ENCODE results near the gene TASP1. TPM values are rescaled to one million over a fixed set of nuclear protein-coding genes. Genes with fewer than 3 reads are reported as not detected.

TASP1 gene
- polyA plus RNA-seq, 3 donors, result 2.3 to 3.3 (median 2.6) TPM

DNA sequence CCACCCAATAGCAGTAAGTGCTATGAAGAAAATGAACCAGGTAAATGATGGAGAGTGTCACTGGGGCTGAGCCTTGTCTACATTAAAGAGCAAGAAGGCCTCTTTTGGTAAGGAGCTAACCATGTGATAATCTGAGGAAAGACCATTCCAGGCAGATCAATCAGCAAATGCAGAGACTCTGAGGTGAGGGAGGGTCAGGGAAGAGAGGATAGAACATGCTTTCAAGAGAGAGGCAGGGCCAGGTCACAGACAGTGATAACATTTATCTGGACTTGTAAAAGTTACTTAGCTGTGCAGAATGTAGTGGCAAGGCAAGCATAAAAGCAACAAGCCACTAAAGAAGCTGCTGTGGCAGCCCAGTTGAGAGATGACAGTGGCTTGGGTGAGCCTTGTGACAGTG lies 197.3 kb downstream of the TASP1 start:
- no peak for DNase-seq
- H2AFZ ChIP-seq (ENCODE audit: insufficient read depth, low read depth, low read length, poor library complexity, severe bottlenecking), result no peak overlapping the region
- no peaks in the 10 kb centered on the region for H3K36me3 Mint-ChIP-seq
- no peak overlapping the region for H3K4me3 ChIP-seq (replicated peaks in 1 of 3; ENCODE audit: low read depth in 2 of 3, low read length in 3 of 3)
- no peaks in the 10 kb centered on the region for H3K4me1 ChIP-seq (ENCODE audit: control insufficient read depth in 1 of 2, insufficient read depth in 2 of 2, low read length in 2 of 2)
- no peak overlapping the region for H3K27ac Mint-ChIP-seq
- intact Hi-C loops (cut with micrococcal nuclease), result no loop called here
- no peaks in the 10 kb centered on the region for H3K9me3 ChIP-seq (replicated peaks in 1 of 2; ENCODE audit: control insufficient read depth in 1 of 2, insufficient read depth in 1 of 2, low read length in 2 of 2)
- H3K27me3 ChIP-seq (ENCODE audit: control insufficient read depth in 2 of 2, insufficient read depth in 2 of 2, low read length in 2 of 2), result no peaks in the 10 kb centered on the region
- no peak overlapping the region for H3K4me2 ChIP-seq (replicated peaks; ENCODE audit: extremely low read depth, low read length, poor library complexity, severe bottlenecking)
- H3K4me3 Mint-ChIP-seq, result no peak overlapping the region
- no peaks in the 10 kb centered on the region for H4K20me1 ChIP-seq (ENCODE audit: insufficient read depth, low read length)
- TF ChIP-seq, protein P1, sequence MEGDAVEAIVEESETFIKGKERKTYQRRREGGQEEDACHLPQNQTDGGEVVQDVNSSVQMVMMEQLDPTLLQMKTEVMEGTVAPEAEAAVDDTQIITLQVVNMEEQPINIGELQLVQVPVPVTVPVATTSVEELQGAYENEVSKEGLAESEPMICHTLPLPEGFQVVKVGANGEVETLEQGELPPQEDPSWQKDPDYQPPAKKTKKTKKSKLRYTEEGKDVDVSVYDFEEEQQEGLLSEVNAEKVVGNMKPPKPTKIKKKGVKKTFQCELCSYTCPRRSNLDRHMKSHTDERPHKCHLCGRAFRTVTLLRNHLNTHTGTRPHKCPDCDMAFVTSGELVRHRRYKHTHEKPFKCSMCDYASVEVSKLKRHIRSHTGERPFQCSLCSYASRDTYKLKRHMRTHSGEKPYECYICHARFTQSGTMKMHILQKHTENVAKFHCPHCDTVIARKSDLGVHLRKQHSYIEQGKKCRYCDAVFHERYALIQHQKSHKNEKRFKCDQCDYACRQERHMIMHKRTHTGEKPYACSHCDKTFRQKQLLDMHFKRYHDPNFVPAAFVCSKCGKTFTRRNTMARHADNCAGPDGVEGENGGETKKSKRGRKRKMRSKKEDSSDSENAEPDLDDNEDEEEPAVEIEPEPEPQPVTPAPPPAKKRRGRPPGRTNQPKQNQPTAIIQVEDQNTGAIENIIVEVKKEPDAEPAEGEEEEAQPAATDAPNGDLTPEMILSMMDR (IDR thresholded peaks at IDR 0.05), result no peak
- H3K79me2 ChIP-seq (ENCODE audit: insufficient read depth, low read length), result no peaks in the 10 kb centered on the region
- H3K9me3 Mint-ChIP-seq, result peaks cover 10 to 23% (median 13%) of the 10 kb centered on the region in 7 donors
- no peak overlapping the region for H3K27ac ChIP-seq (ENCODE audit: low read depth in 1 of 2, low read length in 2 of 2)
- H3K36me3 ChIP-seq (replicated peaks in 1 of 2; ENCODE audit: control insufficient read depth in 1 of 2, insufficient read depth in 2 of 2, low read length in 2 of 2), result no peaks in the 10 kb centered on the region
- H3K9ac ChIP-seq (ENCODE audit: insufficient read depth, low read length, poor library complexity, severe bottlenecking), result no peak overlapping the region
- no peaks in the 10 kb centered on the region for H3K4me1 Mint-ChIP-seq
- peaks cover 0 to 1% (median 0%) of the 10 kb centered on the region in 3 donors for H3K27me3 Mint-ChIP-seq (ENCODE audit: low read depth in 3 of 3)

DNA sequence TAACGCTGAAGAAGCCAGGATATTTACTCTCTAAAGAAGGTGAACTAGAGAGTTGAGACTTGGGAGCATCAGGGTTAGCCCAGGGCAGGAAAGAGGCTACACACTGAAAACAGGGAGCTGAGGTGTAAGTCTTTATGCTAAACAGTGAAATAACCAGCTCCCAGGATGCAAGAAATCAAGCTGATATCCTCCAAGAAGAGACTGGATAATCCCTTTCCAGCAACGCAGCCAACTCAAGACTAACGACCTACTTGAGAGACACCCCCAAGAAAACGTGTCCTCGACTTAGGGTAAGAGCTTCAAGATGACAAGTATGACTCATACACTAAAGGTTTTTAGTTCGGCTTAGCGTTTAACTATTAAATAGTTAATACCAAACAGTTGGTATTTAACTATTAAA lies 202.2 kb downstream of the TASP1 start:
- H4K20me1 ChIP-seq (ENCODE audit: insufficient read depth, low read length), result no peaks in the 10 kb centered on the region
- no peak for DNase-seq
- 90% methylated on average over 2 of the region's 7 CpGs for WGBS (ENCODE audit: insufficient coverage)
- peaks cover 8 to 13% of the 10 kb centered on the region in 2 donors for H3K36me3 Mint-ChIP-seq
- no peak overlapping the region for H3K27ac ChIP-seq (ENCODE audit: low read depth in 1 of 2, low read length in 2 of 2)
- no peak overlapping the region for H3K4me3 ChIP-seq (replicated peaks in 1 of 3; ENCODE audit: low read depth in 2 of 3, low read length in 3 of 3)
- no peak overlapping the region for H3K27ac Mint-ChIP-seq
- peaks cover 0 to 1% (median 0%) of the 10 kb centered on the region in 3 donors for H3K27me3 Mint-ChIP-seq (ENCODE audit: low read depth in 3 of 3)
- TF ChIP-seq, protein P1 (IDR thresholded peaks at IDR 0.05), result no peak
- peaks cover 7 to 18% (median 13%) of the 10 kb centered on the region in 7 donors for H3K9me3 Mint-ChIP-seq
- H3K4me1 Mint-ChIP-seq, result no peaks in the 10 kb centered on the region
- intact Hi-C loops (cut with micrococcal nuclease), result no loop called here
- H3K27me3 ChIP-seq (ENCODE audit: control insufficient read depth in 2 of 2, insufficient read depth in 2 of 2, low read length in 2 of 2), result no peaks in the 10 kb centered on the region
- H2AFZ ChIP-seq (ENCODE audit: insufficient read depth, low read depth, low read length, poor library complexity, severe bottlenecking), result no peak overlapping the region
- H3K79me2 ChIP-seq (ENCODE audit: insufficient read depth, low read length), result no peaks in the 10 kb centered on the region
- H3K9me3 ChIP-seq (replicated peaks in 1 of 2; ENCODE audit: control insufficient read depth in 1 of 2, insufficient read depth in 1 of 2, low read length in 2 of 2), result no peaks in the 10 kb centered on the region
- H3K4me2 ChIP-seq (replicated peaks; ENCODE audit: extremely low read depth, low read length, poor library complexity, severe bottlenecking), result no peak overlapping the region
- no peak overlapping the region for H3K9ac ChIP-seq (ENCODE audit: insufficient read depth, low read length, poor library complexity, severe bottlenecking)
- no peak overlapping the region for H3K4me3 Mint-ChIP-seq
- no peaks in the 10 kb centered on the region for H3K4me1 ChIP-seq (ENCODE audit: control insufficient read depth in 1 of 2, insufficient read depth in 2 of 2, low read length in 2 of 2)
- no peaks in the 10 kb centered on the region for H3K36me3 ChIP-seq (replicated peaks in 1 of 2; ENCODE audit: control insufficient read depth in 1 of 2, insufficient read depth in 2 of 2, low read length in 2 of 2)
